PC-3 (cell line): ENCODE measurements around the gene ZBTB7C.

Experiments used
- CTCF ChIP-seq: fragments of 300-600 bp; sonication (generic); conservative IDR thresholded peaks from 2 replicates; pipeline ENCODE4 v1.5.1; 2017; ENCODE audit warnings: antibody characterized with exemption, low read depth, mild to moderate bottlenecking, low read length
- EZH2 ChIP-seq: fragments of 300-600 bp; sonication (generic); IDR thresholded peaks from one replicate; pipeline ENCODE4 v1.6.1; 2017; ENCODE audit warnings: antibody characterized with exemption, mild to moderate bottlenecking, low read length; ENCODE audit not compliant: unreplicated experiment
- EZH2phosphoT487 ChIP-seq: fragments of 300-600 bp; sonication (generic); IDR thresholded peaks from 2 replicates; pipeline ENCODE4 v1.6.1; 2018; ENCODE audit warnings: mild to moderate bottlenecking, antibody characterized with exemption, low read length, borderline replicate concordance

GRCh38 chr18:48338915-48339314 lies 70.3 kb downstream of the ZBTB7C start:
- TF ChIP-seq CTCF (no peak), EZH2phosphoT487 (no peak), EZH2 (no peak)
